Tibial nerve (tissue), 4 donors: ENCODE data around the gene SHC1. TPM values are rescaled to one million over a fixed set of nuclear protein-coding genes. Genes with fewer than 3 reads are reported as not detected.

Experiments used
- DNase-seq, 2 donors: peaks; one replicate each; pipeline ENCODE4 v3.0.0-alpha.2; 2019; ENCODE audit warnings: low spot score in 2 of 2
- H3K27ac ChIP-seq, 4 donors: fragments of 200-600 bp; sonication (generic) in 3 of 4; one replicate each; pipeline ENCODE4 v1.5.1; 2017 to 2019; ENCODE audit warnings: mild to moderate bottlenecking in 1 of 4
- H3K27me3 ChIP-seq, 2 donors: fragments of 200-600 bp; sonication (generic) in 1 of 2; one replicate each; pipeline versions ENCODE4 v1.5.1 to v1.6.0; 2017 to 2019
- H3K36me3 ChIP-seq, 3 donors: fragments of 200-600 bp; sonication (generic); one replicate each; pipeline ENCODE4 v1.5.1; 2018 to 2019
- H3K4me1 ChIP-seq, 4 donors: fragments of 200-600 bp; sonication (generic) in 3 of 4; one replicate each; pipeline ENCODE4 v1.5.1; 2017 to 2019
- H3K4me3 ChIP-seq, 4 donors: fragments of 200-600 bp; sonication (generic) in 3 of 4; one replicate each; pipeline ENCODE4 v1.5.1; 2017 to 2019; ENCODE audit warnings: mild to moderate bottlenecking in 1 of 4, moderate library complexity in 1 of 4
- H3K9me3 ChIP-seq, 4 donors: fragments of 200-600 bp; sonication (generic) in 3 of 4; one replicate each; pipeline ENCODE4 v1.5.1; 2017 to 2019
- EP300 ChIP-seq, 2 donors: sonication (generic); formaldehyde crosslinking; IDR thresholded peaks; one replicate each; pipeline ENCODE4 v1.6.1; 2017; ENCODE audit warnings: antibody characterized with exemption in 2 of 2, mild to moderate bottlenecking in 1 of 2
- POLR2A ChIP-seq, 2 donors: fragments of 450-650 bp; IDR thresholded peaks; one replicate each; pipeline ENCODE4 v1.6.1; 2017; ENCODE audit warnings: antibody characterized with exemption in 2 of 2, mild to moderate bottlenecking in 2 of 2, moderate library complexity in 2 of 2
- WGBS, 2 donors: methylation state at CpG; one replicate each; pipeline ENCODE4 v1.1.5; 2018; 5-methylcytosine and 5-hydroxymethylcytosine counted together
- total RNA-seq, 4 donors: library from RNA; depleted of rRNA; stranded (reverse); fragments of >200 nt; gene quantifications; one replicate each; pipeline ENCODE4 v1.1.0, GENCODE V29; 2016
- TF ChIP-seq, protein P1 (sequence below), 5 experiments: fragments of 200-600 bp in 3 of 5; fragments of 450-650 bp in 2 of 5; sonication (generic) in 3 of 5; IDR thresholded peaks; one replicate each; pipeline ENCODE4 v1.5.1; 2016 to 2019; ENCODE audit warnings: antibody characterized with exemption in 5 of 5, mild to moderate bottlenecking in 3 of 5, moderate library complexity in 2 of 5

The SHC1 gene
- total RNA-seq, 4 donors from 2014 or later = 82.9 to 168 (median 101) TPM

DNA sequence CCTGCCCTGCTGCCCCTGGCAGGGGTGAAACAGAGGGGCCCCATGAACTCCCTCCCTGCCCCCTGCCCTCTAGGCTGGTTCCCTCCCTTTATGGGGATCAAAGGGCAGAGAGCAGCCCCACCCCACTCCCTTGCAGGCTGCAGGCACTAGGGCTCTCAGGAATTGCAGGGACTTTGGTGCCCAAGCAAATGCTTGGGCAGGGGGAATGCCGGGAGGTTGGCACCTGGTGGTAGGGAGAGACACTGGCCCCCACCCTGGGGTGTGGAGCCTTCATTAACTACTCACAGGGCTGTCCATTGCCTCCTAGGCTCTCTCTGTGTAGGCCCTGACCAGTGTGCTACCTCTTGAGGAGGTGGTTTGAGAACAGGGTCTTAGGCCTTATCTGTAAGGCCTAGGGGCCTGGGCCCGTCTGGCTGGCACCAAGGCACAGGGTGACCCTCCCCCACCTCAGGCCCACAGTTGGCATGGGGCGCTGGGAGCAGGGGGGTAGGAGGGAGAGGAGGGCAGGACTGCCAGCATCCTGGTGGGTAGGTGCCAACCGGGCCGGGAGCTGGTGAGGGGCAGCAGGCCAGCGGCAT lies 36.8 kb upstream of the SHC1 start:
- DNase-seq = no peak
- Histone ChIP-seq H3K27ac (peak overlapping the region; percentile 72 to 99 (median 94)), H3K9me3 (no peaks in the 10 kb centered on the region), H3K36me3 (no peaks in the 10 kb centered on the region), H3K4me1 (peaks cover 0 to 86% (median 76%) of the 10 kb centered on the region in 4 donors), H3K27me3 (no peaks in the 10 kb centered on the region), H3K4me3 (peak overlapping the region in 1 of 4 donors; percentile 50)
- TF ChIP-seq POLR2A (IDR thresholded peaks at IDR 0.05) (no peak), EP300 (IDR thresholded peaks at IDR 0.05) (no peak)
- TF ChIP-seq, protein P1, sequence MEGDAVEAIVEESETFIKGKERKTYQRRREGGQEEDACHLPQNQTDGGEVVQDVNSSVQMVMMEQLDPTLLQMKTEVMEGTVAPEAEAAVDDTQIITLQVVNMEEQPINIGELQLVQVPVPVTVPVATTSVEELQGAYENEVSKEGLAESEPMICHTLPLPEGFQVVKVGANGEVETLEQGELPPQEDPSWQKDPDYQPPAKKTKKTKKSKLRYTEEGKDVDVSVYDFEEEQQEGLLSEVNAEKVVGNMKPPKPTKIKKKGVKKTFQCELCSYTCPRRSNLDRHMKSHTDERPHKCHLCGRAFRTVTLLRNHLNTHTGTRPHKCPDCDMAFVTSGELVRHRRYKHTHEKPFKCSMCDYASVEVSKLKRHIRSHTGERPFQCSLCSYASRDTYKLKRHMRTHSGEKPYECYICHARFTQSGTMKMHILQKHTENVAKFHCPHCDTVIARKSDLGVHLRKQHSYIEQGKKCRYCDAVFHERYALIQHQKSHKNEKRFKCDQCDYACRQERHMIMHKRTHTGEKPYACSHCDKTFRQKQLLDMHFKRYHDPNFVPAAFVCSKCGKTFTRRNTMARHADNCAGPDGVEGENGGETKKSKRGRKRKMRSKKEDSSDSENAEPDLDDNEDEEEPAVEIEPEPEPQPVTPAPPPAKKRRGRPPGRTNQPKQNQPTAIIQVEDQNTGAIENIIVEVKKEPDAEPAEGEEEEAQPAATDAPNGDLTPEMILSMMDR (IDR thresholded peaks at IDR 0.05) = no peak
- WGBS, 2 donors = 43 to 63% methylated on average over 5 to 6 of the region's 6 CpGs

DNA sequence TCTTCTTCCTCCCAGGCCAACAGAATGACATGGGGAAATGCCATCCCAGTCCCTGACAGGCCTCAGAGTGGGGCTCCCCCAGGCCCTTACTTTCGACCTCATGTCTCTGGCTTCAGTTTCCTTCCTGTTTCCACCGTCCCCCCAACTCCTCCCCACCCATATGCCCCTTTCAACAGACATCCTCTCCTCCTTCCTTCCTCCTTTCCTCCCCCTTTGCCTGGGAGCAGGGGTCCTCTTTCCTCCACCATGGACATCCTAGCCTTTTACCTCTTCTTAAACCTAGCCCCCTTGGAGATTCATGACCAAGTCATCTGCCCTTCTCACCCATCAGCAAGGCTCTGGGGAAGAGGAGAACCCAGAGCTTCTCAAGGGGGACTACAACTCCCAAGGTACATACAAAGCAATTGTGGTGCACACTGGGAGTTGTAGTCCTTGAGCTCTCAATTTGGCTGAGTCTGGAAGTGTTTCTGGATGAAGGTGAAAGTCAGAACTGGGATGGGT lies 36.1 kb upstream of the SHC1 start:
- Histone ChIP-seq H3K27me3 (no peaks in the 10 kb centered on the region), H3K9me3 (no peaks in the 10 kb centered on the region), H3K4me3 (no peak overlapping the region), H3K4me1 (peaks cover 0 to 79% (median 70%) of the 10 kb centered on the region in 4 donors), H3K27ac (peak overlapping the region; percentile 88 to 99 (median 98)), H3K36me3 (no peaks in the 10 kb centered on the region)
- 45 to 58% methylated on average over 2 of the region's 2 CpGs for WGBS, 2 donors
- TF ChIP-seq, protein P1 (IDR thresholded peaks at IDR 0.05) = no peak
- TF ChIP-seq EP300 (IDR thresholded peaks at IDR 0.05) (peak in 1 of 2 donors; percentile 12), POLR2A (IDR thresholded peaks at IDR 0.05) (no peak)
- DNase-seq = no peak

DNA sequence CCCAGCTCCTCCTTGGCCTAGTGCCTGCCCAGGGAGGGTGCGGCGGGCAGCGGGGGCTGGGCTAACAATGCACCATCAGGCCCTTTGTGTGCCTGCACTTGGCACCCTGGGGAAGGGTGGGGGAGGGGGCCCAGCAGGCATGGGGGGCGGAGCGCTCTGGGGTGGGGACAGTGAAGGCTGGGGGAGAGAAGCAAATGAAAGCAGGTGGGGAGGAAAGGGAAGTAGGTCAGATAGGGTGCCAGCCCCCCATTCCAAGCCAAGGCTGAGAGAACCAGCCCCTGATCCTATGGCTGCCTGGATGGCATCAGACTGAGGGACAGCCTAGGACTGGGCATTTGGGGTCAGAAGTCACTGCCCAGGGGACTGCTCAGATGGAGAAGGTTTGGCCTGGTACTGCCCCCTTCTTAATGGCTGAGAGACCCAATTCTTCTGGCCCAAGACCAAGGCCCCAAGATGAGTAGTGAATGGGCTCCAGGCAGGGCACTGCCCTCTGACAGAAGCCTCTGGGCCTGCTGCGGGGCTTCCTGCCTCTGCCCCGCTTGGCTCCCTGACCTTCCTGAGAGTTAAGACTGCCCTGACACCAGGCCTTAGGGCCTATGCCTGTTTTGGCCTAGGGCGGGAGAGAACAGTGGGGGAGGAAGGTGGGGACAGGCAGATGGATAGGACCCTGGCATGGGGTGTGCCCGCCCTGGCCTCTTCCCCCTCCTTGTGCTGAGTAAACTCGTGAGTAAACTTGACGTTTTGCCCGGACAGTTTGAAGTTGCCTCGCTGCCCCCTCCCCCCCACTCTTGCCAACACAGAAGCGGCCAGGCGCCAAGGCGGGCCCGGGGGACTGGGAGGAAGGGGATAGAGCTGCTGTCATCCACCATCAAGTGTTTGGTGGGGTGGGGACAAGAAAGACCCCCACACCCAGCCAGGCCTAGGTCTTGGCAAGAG lies 34.8 kb upstream of the SHC1 start:
- DNase-seq = peak in 1 of 2 donors; percentile 58
- TF ChIP-seq, protein P1 (IDR thresholded peaks at IDR 0.05) = no peak
- TF ChIP-seq EP300 (IDR thresholded peaks at IDR 0.05) (peak; percentile 18 to 40), POLR2A (IDR thresholded peaks at IDR 0.05) (no peak)
- Histone ChIP-seq H3K27me3 (no peaks in the 10 kb centered on the region), H3K4me3 (peak overlapping the region in 3 of 4 donors; percentile 58 to 94 (median 85)), H3K9me3 (no peaks in the 10 kb centered on the region), H3K36me3 (no peaks in the 10 kb centered on the region), H3K27ac (peak overlapping the region; percentile 88 to 99 (median 98)), H3K4me1 (peaks cover 0 to 66% (median 57%) of the 10 kb centered on the region in 4 donors)
- 23 to 31% methylated on average over 14 to 17 of the region's 17 CpGs for WGBS, 2 donors

DNA sequence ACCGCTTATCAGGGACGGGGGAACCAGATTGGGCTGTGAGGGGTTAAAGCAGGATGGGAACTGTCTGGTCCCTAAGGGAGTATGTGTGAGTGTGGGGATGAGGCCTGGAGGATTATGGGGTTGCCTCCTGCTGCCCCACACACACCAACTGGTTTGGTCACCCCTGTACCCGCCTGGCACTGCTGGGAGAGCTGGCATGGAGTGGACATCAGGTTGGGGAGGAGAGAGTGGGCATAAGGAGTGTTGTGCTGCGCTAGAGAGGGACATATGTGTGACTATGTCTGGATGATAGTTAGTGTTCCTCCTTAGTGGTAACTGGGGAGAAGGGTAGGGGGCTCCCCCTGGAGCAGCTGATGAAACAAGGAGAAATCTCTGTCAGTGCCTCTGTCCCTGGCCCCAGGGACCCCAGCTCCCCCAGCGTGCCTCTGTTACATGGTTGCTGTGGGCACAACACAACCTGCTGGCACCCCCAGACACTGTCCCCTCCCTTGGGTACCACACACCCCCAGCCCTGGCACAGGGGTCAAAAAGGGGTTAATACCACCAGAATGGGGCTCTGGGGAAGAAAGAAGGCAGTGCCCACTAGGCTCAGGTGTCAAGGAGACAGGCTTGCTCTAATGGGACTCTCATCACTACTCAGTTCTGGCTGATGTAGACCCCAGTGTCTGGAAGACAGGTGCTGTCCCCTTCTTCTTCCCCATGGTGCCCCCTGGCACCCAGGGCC lies 34.0 kb upstream of the SHC1 start:
- H3K4me3 ChIP-seq = peak overlapping the region; percentile 58 to 94 (median 78)
- no peak for TF ChIP-seq EP300 (IDR thresholded peaks at IDR 0.05)
- TF ChIP-seq POLR2A (IDR thresholded peaks at IDR 0.05) = no peak
- TF ChIP-seq, protein P1 (IDR thresholded peaks at IDR 0.05) = no peak
- no peaks in the 10 kb centered on the region for H3K36me3 ChIP-seq
- H3K9me3 ChIP-seq = no peaks in the 10 kb centered on the region
- DNase-seq = no peak
- H3K27me3 ChIP-seq = no peaks in the 10 kb centered on the region
- WGBS, 2 donors = 29 to 34% methylated on average over 5 of the region's 5 CpGs
- H3K4me1 ChIP-seq = peaks cover 0 to 66% (median 57%) of the 10 kb centered on the region in 4 donors
- H3K27ac ChIP-seq = peak overlapping the region; percentile 88 to 99 (median 98)
